ENCODE data around the gene ADARB1. TPM values are rescaled to one million over a fixed set of nuclear protein-coding genes. Genes with fewer than 3 reads are reported as not detected.

Gene ADARB1
- total and polyA plus RNA-seq, 12 donors = 7.2 to 21.6 (median 16.1) TPM

GRCh38 chr21:45213392-45213791 is 139.0 kb downstream of the ADARB1 start:
- intact Hi-C loops (cut with DNase I) = no loop called here
- 87 to 94% (median 91%) methylated on average over 2 of the region's 2 CpGs for WGBS, 4 donors
- Histone ChIP-seq H3K4me3 (no peak overlapping the region), H3K9me3 (replicated peaks in 1 of 3) (peaks cover 0 to 9% (median 0%) of the 10 kb centered on the region in 3 donors), H3K4me1 (replicated peaks in 1 of 2) (no peaks in the 10 kb centered on the region), H3K27ac (no peak overlapping the region), H3K27me3 (no peaks in the 10 kb centered on the region), H3K36me3 (replicated peaks in 1 of 2) (no peaks in the 10 kb centered on the region)
- DNase-seq = no peak
- TF ChIP-seq, protein P1, sequence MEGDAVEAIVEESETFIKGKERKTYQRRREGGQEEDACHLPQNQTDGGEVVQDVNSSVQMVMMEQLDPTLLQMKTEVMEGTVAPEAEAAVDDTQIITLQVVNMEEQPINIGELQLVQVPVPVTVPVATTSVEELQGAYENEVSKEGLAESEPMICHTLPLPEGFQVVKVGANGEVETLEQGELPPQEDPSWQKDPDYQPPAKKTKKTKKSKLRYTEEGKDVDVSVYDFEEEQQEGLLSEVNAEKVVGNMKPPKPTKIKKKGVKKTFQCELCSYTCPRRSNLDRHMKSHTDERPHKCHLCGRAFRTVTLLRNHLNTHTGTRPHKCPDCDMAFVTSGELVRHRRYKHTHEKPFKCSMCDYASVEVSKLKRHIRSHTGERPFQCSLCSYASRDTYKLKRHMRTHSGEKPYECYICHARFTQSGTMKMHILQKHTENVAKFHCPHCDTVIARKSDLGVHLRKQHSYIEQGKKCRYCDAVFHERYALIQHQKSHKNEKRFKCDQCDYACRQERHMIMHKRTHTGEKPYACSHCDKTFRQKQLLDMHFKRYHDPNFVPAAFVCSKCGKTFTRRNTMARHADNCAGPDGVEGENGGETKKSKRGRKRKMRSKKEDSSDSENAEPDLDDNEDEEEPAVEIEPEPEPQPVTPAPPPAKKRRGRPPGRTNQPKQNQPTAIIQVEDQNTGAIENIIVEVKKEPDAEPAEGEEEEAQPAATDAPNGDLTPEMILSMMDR (IDR thresholded peaks at IDR 0.05) = no peak
- TF ChIP-seq POLR2A (IDR thresholded peaks at IDR 0.05) = no peak

GRCh38 chr21:45215213-45215612 is 140.8 kb downstream of the ADARB1 start:
- no peaks in the 10 kb centered on the region for H3K36me3 ChIP-seq (replicated peaks in 1 of 2)
- H3K27ac ChIP-seq = no peak overlapping the region
- no peak for DNase-seq
- H3K4me3 ChIP-seq = no peak overlapping the region
- no peaks in the 10 kb centered on the region for H3K27me3 ChIP-seq
- 74 to 80% (median 76%) methylated on average over 2 of the region's 2 CpGs for WGBS, 4 donors
- H3K9me3 ChIP-seq (replicated peaks in 1 of 3) = peaks cover 0 to 9% (median 0%) of the 10 kb centered on the region in 3 donors
- intact Hi-C loops (cut with DNase I) = no loop called here
- no peaks in the 10 kb centered on the region for H3K4me1 ChIP-seq (replicated peaks in 1 of 2)
- TF ChIP-seq, protein P1 (IDR thresholded peaks at IDR 0.05) = no peak
- no peak for TF ChIP-seq POLR2A (IDR thresholded peaks at IDR 0.05)

- 82 to 92% (median 85%) methylated on average over 1 of the region's 1 CpG for WGBS, 4 donors
- TF ChIP-seq, protein P1 (IDR thresholded peaks at IDR 0.05) = no peak
- Histone ChIP-seq H3K27me3 (no peaks in the 10 kb centered on the region), H3K27ac (no peak overlapping the region), H3K4me1 (replicated peaks in 1 of 2) (no peaks in the 10 kb centered on the region), H3K36me3 (replicated peaks in 1 of 2) (peaks cover 0 to 16% of the 10 kb centered on the region in 2 donors), H3K9me3 (replicated peaks in 1 of 3) (peaks cover 0 to 9% (median 0%) of the 10 kb centered on the region in 3 donors), H3K4me3 (no peak overlapping the region)
- no peak for DNase-seq
- intact Hi-C loops (cut with DNase I) = no loop called here
These were observed 142.6 kb downstream of the ADARB1 start for GRCh38 chr21:45217010-45217409.

GRCh38 chr21:45219517-45219916 is 145.1 kb downstream of the ADARB1 start:
- intact Hi-C loops (cut with DNase I) = no loop called here
- Histone ChIP-seq H3K27me3 (no peaks in the 10 kb centered on the region), H3K4me3 (no peak overlapping the region), H3K36me3 (replicated peaks in 1 of 2) (peaks cover 0 to 19% of the 10 kb centered on the region in 2 donors), H3K27ac (no peak overlapping the region), H3K9me3 (replicated peaks in 1 of 3) (peaks cover 0 to 9% (median 0%) of the 10 kb centered on the region in 3 donors), H3K4me1 (replicated peaks in 1 of 2) (no peaks in the 10 kb centered on the region)
- 91 to 92% (median 92%) methylated on average over 6 of the region's 6 CpGs for WGBS, 4 donors
- TF ChIP-seq, protein P1 (IDR thresholded peaks at IDR 0.05) = no peak
- TF ChIP-seq POLR2A (IDR thresholded peaks at IDR 0.05) = no peak
- DNase-seq = no peak
